GM19467 (cell line): ENCODE results near the gene SBF2.

Source experiments
- ATAC-seq: cut with Tn5 transposase; IDR thresholded peaks from one replicate; pipeline ENCODE4 v1.9.1; 2021; ENCODE audit warnings: mild to moderate bottlenecking, moderate library complexity; ENCODE audit not compliant: unreplicated experiment

The SBF2 gene

DNA sequence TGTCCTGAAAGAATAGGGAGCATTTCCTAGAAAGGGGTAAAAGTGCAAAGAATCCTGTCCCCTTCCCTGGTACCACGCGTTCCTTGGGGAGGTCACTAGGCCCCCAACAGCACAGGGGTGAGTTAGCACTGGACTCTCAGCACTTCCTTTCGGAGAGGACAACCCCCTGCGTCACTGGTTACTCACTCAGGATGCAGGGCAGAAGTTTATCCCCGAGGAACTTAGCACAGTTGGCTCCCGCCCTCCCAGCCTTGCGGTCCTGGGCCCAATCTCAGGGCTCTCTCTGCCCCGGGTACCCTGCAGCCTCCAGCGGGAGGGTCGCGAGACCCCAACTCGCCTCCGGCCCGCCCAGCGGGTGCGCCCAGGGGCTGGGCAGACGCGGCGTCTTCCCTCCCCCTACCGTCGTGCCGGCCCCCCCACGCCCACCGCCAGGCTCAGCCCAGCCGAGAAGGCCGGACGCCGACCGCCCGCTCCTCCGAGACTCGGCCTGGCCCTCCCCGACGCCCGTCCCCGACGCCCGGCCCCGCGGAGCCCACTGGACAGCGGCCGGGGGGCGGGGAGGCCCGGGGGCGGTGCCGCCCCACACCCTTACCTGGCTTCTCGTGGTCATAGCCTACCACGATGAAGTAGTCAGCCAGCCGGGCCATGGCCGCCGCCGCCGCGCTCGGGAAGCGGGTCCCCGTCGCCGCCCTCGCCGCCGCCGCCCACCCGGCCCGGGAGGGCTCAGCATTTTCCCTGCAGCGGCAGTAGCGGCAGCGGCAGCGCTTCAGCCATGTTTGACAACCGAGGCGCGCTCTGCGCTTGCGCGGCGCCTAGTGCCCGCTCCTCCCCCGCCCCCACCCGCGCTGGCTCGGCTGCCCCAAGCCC, at the start of gene SBF2:
TSS of gene SBF2 (minus strand) at position 797 of the 867 bp plus-strand sequence. CDS start at position 647, 150 bp downstream.
- peak; percentile 49 for ATAC-seq

DNA sequence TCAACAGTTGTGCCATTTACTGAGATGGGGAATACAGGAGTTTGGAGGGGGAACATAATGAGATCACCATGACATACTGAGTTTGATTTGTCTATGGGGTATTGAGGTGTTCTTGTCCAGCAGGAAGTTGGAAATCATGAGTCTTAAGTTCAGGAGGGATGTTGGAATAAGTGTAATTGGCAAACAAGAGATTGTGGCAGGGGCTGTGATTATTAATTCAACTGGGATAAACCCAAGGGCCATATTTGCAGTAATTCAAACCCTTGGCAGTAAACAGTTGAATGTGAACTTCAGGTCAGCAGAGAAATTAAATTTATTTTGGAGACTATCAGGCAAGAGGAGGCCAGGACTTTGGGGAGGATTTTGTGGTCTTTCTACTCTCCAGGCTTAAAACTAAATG, 44.3 kb upstream of the SBF2 start:
- ATAC-seq, result no peak

DNA sequence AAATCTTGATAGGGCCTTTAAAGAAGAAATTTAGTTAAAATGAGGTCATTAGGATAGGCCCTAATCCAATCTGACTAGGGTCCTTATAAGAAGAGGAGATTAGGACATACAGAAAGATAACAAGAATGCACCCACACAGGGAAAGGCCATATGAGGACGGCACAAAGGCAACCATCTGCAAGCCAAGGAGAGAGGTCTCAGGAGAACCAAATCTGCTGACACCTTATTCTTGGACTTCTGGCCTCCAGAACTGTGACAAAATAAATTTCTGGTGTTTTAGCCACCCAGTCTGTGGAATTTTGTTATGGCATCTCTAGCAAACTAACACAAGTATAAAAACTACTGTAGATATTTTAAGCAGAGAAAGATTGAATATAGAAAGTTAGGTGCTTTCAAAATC, 39.5 kb upstream of the SBF2 start:
- ATAC-seq, result no peak

DNA sequence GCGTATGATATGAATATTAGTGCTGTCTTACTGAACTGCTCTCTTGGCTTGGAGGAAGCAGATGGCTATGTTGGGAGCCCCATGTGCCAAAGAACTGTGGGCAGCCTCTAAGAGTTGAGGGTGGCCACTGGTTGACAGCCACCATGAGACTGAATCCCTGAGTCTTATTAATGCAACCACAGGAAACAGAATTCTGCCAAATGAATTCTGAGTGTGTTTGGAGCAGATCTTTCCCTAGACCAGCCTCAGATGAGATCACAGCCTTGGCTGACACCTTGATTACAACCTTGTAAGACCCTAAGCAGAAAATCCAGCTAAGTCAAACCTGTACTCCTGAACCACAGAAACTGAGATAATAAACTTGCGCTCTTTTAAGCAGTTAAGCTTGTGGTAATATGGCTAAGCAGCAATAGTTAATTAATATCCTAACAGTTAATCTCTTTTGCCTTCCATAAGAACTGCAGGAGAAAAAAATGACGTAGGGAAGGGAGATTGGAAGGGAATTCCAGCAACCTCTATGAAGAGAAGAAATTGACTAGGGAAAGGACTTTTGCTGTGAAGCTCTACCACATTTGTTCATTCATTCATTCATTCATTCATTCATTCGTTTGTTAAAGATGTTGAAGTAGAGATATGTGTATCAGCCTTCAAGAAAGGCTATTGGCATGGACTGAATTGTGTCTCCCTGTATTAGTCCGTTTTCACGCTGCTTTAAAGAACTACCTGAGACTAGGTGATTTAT, 37.7 kb upstream of the SBF2 start:
- ATAC-seq, result no peak

DNA sequence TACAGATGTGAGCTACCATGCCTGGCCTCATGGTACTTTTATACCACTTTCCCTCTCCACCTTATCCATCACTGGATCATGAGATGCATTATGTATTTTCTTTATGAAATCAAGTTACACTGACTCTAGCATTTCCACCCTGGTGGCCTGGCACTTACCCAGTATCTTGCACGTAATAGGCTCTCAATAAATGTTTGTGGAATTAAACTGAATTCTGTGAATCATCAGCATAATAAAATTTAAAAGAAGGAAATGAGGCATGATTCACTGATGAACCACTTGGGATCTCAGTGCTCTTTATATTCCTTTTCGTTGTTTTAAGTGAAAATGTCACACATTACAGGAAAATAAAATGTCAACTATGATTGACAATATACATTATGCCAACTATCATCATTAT, 35.9 kb upstream of the SBF2 start:
- no peak for ATAC-seq

DNA sequence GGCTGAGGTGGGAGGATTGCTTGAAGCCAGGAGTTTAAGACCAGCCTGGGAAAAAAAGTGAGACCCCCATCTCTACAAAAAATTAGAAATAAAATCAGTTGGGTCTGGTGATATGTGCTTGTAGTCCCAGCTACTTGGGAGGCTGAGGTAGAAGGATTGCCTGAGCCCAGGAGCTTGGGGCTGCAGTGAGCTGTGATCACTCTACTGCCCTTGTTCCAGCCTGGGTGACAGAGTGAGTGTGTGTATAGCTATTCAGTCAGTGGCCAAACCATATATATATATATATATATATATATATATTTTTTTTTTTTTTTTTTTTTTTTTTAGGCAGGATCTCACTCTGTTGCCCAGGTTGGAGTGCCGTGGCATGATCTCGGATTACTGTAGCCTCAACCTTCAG, 35.3 kb upstream of the SBF2 start:
- no peak for ATAC-seq

DNA sequence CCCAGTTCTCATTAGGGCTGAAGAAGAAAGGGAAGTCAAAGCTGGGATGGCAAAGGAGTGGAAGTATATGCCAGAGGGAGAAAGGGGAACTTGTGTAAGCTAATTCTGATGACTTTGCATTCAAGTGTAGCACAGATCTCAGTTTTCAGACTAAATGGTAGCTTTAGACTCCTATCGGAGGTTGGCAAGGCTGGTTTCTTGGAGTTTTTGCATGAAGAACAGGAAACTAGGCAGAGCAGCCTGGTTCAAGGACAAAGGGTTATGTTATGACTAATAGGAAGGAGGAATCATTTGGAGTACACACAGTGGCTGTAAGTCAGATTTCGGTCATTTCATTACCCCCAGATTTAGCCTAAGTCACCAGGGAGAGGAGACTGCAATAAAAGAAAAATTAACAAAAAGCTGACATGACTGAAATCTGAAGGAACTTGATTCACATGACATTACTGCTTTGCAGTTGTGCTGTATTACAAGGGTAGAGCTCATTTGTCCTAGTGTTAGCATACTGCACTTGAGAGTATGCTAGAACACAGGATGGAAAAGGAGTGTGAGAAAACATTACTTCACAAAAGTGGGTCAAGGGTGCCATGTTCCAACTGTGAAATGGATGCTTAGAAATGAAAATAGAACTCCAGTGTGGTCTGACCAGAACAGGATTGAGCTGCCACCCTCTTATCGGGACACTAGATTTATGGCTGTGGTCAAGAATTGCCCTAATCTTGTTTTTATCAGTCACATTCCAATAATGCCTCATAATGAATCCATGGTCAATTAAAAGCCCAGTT, 34.5 kb upstream of the SBF2 start:
- ATAC-seq, result no peak

DNA sequence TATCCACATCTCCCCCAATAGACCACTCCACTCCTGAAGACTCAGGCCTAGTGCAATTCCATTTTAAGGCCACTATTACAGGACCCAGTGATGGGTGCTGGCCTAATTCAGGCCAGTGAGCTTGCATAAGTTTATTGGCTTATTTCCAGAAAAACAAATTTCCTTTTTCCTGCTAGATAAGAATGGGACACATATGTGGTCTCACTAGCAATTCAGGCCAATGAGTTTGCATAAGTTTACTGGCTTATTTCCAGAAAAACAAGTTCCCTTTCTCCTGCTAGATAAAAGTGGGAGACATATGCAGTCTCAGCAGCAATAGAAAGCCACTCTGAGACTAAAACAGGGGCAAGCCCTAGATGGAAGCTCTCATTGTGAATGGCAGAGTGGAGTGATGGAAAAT, 33.2 kb upstream of the SBF2 start:
- ATAC-seq, result no peak

DNA sequence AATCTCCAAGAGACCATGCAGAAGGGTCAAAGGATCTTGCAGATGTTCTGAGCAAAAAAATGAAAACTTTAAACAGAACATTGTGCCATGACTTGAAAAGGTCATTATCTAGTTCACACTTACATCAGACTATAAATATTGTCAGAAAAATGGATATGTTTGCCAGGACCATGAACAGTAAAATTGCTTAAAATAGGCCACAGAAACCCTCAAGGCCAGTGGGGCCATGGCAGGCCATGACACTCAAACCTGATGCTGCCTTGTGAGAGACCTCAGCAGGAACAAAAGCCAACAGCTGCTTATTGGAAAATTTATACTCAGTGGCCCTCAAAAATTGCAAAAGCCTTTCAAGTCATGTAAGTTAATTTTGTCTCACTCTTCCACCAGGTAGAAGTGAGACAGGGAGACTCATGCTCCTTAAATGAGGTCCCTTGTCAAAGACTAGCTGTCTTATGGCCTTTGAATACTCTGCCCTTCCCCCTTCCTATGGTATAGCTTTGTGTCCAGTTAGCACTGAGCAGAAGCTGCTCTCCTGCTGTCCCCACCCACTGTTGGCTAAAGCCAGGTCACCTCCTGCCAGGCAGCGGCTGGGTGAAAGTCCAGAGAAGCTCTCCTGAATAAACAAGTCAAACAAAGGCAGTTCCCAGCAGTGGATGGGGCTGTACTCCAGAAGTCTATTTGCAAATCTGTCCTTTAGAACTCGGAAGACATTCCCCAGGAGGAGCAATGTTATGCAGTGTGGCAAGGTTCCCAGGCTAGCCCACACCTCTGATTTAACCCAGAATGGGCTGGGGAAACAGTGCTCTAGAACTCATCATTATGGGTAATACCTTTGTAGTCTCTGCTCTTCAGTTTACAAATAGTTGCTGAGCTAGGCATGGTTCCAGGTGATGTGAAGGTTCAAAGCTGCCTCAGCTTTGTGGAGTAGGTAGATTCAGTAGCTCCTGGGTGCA, 32.3 kb upstream of the SBF2 start:
- no peak for ATAC-seq

DNA sequence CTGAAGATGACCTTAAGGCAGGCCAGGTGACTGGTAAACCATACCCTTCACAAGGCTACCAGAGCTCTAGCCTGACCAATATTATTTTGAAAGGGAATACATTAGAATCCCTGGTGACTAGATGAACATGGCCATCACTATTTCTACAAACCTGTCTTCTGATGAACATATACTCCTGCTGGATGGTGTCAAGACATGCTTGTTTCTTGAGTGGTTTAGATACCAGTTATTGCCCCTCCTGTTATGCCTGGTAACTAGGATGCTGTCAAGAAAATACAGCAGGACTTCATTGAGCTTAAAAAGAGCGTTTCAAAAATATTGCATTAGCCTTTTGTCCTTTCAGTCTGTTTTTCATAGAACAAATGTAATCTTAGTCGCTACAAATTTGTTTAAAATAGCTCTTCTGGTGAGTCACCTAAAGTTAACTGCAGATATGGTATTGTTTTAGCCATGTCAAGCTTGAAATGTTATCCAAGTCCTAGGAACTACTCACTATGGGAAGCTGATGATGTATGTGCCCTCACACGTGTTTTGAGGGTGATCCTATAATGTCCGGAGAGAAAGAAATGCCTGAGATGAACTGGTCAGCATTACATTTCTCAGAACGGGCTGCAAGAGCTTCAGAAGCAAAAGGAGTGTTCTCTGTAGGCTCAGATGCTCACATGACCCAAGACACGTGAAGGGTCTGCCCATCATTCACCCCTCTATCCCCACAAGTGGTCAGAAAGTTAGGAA, 31.4 kb upstream of the SBF2 start:
- no peak for ATAC-seq

DNA sequence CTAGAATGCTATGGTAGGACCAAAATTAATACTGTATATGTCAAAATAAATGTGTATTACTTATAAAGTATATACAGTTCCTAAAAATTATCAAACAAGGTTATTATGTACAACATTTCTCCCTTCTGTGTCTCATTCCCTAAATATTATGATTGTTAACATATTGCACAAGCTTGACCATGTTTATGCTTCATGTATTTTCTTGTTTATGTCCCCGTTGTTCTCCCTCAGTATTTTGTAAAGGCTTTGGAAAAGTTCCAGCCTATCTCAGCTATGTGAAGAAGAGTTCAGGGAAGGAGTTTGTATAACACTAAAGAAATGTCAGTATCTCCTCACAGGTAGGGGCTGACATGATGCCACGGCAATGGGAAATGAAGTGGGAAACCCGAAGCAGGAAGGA, 30.5 kb upstream of the SBF2 start:
- no peak for ATAC-seq

DNA sequence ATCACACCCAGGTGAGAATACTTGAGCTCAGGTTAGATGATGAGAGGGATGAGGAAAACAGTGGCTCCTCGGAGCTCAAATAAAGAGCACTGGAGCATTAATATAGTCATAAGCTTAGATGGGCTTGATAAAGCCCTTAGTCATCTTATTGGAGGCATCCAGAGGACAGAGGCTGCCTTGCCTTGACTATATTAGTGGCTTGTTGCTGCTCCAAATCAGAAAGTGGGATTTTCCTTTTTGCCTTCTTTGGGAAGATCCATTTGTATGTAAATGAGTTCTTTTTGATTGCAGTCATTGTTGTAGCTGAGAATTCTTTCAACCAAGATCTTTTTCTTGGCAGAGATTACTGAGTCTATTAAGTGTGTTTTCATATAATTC, 29.8 kb upstream of the SBF2 start:
- ATAC-seq, result no peak

DNA sequence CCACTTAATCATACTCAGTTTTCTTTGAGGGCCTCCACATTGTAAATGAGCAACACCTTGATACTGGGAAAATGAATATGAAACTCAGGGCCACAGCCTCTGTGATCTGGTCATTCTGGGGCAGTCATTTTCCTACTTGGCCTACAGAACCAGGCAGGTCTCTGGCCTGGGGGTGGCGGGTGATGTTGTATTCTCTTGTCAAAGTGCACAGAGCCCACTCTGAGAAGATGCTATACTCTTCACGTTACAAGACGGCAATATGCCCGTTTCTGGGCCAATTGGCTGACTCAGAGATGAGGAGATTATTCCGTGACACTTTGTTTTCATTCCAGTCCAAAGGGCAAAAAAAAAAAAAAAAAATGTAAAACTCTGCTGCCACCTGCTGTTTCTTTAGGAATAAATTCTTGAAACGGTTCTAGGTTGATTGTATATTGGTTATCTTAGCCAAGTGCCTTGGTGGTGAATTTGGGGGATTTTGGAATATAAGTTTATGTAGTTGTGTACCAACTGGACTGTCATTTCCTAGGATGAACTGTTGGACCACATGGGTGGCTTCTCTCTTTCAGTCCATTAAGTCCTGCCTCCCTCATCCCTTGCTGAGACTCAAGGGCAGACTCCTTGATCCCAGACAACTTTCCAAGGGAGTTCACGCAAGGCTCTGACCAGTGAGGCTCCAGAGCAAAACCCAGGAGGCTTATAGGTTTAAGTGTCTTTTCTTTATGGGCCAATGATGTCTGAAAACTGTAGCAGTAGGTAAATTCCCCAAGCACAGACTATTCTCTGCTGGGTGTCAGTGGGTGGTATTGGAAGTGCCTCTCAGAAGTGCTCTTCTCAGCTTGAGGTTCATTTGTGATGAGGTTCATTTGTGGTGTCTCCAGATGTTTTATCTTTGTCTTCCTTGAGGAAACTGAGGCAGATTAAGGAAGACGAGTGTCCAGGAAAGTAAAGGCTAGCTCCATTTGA, 29.1 kb upstream of the SBF2 start:
- no peak for ATAC-seq

DNA sequence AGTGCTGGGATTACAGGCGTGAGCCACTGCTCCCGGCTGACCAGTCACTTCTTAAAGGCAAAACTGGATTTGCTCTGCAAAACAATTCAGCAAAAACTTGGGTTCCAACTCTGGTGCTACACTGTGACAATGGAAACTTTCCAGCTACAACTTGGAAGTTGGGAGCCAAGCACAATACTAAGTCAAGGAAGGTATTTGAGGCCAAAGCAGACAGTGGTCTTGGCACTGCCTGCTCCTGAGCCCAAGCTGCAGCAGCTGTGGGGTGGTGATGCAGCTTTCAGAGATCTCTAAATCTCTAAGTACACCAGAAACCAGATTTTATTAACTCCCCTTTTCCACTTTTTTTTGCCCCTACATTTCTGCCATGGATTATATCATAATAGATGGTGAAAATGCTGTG, 28.4 kb upstream of the SBF2 start:
- no peak for ATAC-seq

DNA sequence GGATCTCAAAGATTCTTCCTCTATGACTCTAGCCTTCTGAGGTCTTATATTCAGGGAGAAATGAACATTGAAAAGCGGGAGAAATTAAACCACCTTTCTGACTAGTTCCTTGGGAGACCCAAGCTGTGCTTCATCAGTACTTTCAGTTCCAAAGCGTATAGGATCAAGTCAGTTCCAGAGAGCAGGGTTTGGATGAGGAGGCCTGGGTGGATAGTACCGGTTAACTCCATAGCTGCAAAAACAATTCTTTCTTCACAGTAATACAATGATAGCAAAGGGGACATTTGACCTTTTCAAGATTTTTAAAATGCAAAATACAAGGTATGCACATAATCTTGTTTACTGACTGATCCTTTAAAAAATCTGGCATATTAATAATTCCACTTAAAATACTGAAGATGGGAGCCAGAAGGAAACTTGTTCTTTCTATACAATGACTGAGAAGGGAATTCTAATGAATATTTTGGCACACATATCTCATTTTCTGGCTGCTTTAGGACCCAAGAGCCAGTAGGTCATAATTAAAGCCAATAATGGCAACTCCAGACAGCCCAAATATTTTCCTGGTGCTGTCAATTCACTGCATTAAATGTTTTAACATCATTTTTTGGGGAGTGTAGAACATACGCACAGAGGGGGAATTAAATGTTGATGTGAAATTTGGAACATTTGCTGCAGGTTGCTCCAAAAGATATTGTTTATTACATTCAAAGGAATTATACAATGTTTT, 26.9 kb upstream of the SBF2 start:
- no peak for ATAC-seq

DNA sequence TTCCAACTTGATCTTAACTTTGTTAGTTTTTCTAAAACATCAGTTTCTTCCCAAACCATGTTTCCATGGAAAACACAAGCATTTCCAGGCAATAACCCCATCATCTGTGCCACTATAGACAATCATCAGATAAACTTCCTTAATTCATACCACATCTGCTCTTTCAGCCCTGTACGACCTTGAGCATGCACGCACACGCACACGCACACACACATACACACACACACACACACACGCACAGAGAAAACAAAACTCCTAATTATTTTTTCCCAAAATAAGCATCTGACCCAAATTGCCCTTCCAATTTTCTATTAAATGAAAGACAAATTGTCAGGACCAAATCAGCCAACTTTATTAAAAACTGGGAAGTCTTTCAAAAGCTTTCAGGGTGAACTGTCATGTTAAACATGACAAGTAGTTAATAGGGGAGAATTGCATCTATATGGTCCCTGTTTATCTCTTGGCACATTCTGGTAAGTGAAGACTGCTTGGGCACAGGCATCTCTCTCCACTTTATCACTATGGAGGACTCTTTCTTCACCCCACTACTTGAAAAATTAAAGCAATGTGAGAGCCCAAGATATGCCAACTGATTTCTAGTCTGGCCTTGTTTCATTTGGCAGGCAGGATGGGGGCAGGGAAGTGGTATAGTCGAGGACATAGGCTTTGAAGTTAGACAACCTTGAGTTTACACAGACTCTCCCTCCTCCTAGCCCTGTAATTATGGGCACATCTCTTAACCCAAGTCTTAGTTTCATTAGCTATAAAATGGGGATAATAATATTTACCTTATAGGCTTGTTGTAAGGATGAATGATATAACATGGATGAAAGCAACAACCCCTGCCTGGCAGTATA, 25.9 kb upstream of the SBF2 start:
- no peak for ATAC-seq

DNA sequence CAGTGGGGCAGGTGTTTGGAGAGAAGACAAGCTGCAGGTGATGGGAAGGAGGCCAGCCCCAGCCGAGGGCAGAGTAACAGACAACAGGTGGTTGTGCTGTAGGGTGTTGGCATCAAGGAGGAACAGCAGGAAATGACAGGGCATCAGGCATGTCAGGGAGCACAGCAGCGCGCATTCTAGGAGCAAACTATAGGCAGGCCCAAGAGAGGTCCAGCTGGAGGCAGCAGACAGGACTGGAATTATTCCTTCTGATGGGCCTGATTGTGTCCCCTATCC, 24.4 kb upstream of the SBF2 start:
- ATAC-seq, result no peak
